Natural killer cell (primary cell): ENCODE data around the gene SFTPA1. TPM values are rescaled to one million over a fixed set of nuclear protein-coding genes. Genes with fewer than 3 reads are reported as not detected.
"Not testable (repeated sequence)": the region's sequence is repeated elsewhere in the genome, so short reads cannot be mapped to it uniquely, and the experiment has no call there.

Source experiments
- ATAC-seq, 3 donors: fragments of 150-1000 bp in 2 of 3; fragments of 200-7000 bp in 1 of 3; cut with Tn5 transposase; 1 replicate in 1 of 3; 2 replicates in 2 of 3; pipeline ENCODE4 v1.10.0; 2021; ENCODE audit warnings: mild to moderate bottlenecking in 2 of 3, moderate library complexity in 2 of 3
- DNase-seq, 2 donors: peaks; one replicate each; pipeline versions ENCODE4 v3.0.0 to v3.0.0-alpha.2; 2013 to 2021; ENCODE audit warnings: mixed read lengths in 1 of 2
- H3K27ac ChIP-seq: one replicate; pipeline ENCODE4 v1.5.1; 2013; ENCODE audit warnings: mild to moderate bottlenecking, low read length
- H3K27me3 ChIP-seq: one replicate; pipeline ENCODE4 v1.6.1; 2013; ENCODE audit warnings: low read length; ENCODE audit not compliant: control insufficient read depth, insufficient read depth
- H3K36me3 ChIP-seq: one replicate; pipeline ENCODE4 v1.6.1; 2013; ENCODE audit warnings: low read length; ENCODE audit not compliant: control insufficient read depth, insufficient read depth
- H3K4me1 ChIP-seq: one replicate; pipeline ENCODE4 v1.6.1; 2013; ENCODE audit warnings: low read length; ENCODE audit not compliant: control insufficient read depth, insufficient read depth
- H3K4me3 ChIP-seq: one replicate; pipeline ENCODE4 v1.5.1; 2013; ENCODE audit warnings: low read length
- H3K9me3 ChIP-seq: one replicate; pipeline ENCODE4 v1.6.1; 2013; ENCODE audit warnings: low read length; ENCODE audit not compliant: control insufficient read depth, insufficient read depth
- H3K27ac Mint-ChIP-seq, 2 donors: one replicate each; pipeline ENCODE4 v1.8.0; 2022; ENCODE audit warnings: mild to moderate bottlenecking in 2 of 2, mixed read lengths in 2 of 2, moderate library complexity in 1 of 2
- H3K27me3 Mint-ChIP-seq, 2 donors: one replicate each; pipeline ENCODE4 v1.8.0; 2022; ENCODE audit warnings: low read depth in 2 of 2, mixed read lengths in 2 of 2
- H3K36me3 Mint-ChIP-seq: one replicate; pipeline ENCODE4 v1.8.0; 2022; ENCODE audit warnings: mixed read lengths
- H3K4me1 Mint-ChIP-seq, 2 donors: one replicate each; pipeline ENCODE4 v1.8.0; 2022; ENCODE audit warnings: mixed read lengths in 2 of 2
- H3K4me3 Mint-ChIP-seq: one replicate; pipeline ENCODE4 v1.8.0; 2022; ENCODE audit warnings: mild to moderate bottlenecking, moderate library complexity, mixed read lengths
- H3K9me3 Mint-ChIP-seq, 2 donors: one replicate each; pipeline ENCODE4 v1.8.0; 2022; ENCODE audit warnings: mixed read lengths in 2 of 2
- WGBS: methylation state at CpG from one replicate; pipeline ENCODE4 v1.1.7; 2013; ENCODE audit warnings: missing lambda C conversion rate; ENCODE audit not compliant: insufficient coverage; 5-methylcytosine and 5-hydroxymethylcytosine counted together
- intact Hi-C: fragments of 100-400 bp; cut with micrococcal nuclease; formaldehyde crosslinking; loops from one replicate; pipeline ENCODE4 v1.14.2; 2022
- total RNA-seq, 4 donors: library from RNA; stranded (reverse); fragments of 120-200 nt in 1 of 4; gene quantifications; one replicate each; pipeline versions ENCODE4 v1.2.3 to v1.2.4, GENCODE V29; 2013 to 2022
- TF ChIP-seq, protein P1 (sequence below): fragments of 200-600 bp; IDR thresholded peaks from one replicate; pipeline ENCODE4 v1.8.0; 2022; ENCODE audit warnings: antibody characterized with exemption

Gene SFTPA1
- total RNA-seq, 3 donors from 2014 or later (not counting 1 experiment from before 2014, with no cell fraction given) = not detected

DNA sequence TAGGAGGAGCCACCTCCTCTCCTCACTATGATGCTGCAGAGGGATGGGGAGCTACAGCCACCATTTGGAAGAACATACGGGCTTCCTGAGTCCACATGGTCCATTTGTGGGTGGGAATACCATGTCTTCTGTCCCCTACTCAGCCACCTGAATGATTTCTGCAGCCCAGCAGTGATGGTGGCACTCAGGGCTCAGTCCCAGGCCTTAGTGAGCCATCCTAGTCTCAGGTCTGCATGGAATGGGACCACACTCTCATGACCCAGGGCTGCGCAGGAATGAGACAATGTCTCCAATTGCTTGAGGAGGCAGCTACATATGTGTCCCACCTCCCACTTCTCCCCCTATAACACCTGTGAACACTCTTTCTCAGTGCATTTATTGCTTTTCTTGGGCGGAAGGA, 4.8 kb downstream of the SFTPA1 start:
- H3K36me3 ChIP-seq = no peaks in the 10 kb centered on the region
- DNase-seq (no peak), ATAC-seq (no peak)
- intact Hi-C loops = no loop called here
- Mint-ChIP-seq H3K36me3 (no peaks in the 10 kb centered on the region), H3K27ac (no peak overlapping the region), H3K4me1 (no peaks in the 10 kb centered on the region), H3K9me3 (no peaks in the 10 kb centered on the region), H3K4me3 (no peak overlapping the region), H3K27me3 (peaks cover 8 to 28% of the 10 kb centered on the region in 2 donors)
- H3K9me3 ChIP-seq = no peaks in the 10 kb centered on the region
- no peak overlapping the region for H3K4me3 ChIP-seq
- TF ChIP-seq, protein P1, sequence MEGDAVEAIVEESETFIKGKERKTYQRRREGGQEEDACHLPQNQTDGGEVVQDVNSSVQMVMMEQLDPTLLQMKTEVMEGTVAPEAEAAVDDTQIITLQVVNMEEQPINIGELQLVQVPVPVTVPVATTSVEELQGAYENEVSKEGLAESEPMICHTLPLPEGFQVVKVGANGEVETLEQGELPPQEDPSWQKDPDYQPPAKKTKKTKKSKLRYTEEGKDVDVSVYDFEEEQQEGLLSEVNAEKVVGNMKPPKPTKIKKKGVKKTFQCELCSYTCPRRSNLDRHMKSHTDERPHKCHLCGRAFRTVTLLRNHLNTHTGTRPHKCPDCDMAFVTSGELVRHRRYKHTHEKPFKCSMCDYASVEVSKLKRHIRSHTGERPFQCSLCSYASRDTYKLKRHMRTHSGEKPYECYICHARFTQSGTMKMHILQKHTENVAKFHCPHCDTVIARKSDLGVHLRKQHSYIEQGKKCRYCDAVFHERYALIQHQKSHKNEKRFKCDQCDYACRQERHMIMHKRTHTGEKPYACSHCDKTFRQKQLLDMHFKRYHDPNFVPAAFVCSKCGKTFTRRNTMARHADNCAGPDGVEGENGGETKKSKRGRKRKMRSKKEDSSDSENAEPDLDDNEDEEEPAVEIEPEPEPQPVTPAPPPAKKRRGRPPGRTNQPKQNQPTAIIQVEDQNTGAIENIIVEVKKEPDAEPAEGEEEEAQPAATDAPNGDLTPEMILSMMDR = no peak
- 76% methylated on average over 3 of the region's 3 CpGs for WGBS
- no peaks in the 10 kb centered on the region for H3K4me1 ChIP-seq
- no peaks in the 10 kb centered on the region for H3K27me3 ChIP-seq
- no peak overlapping the region for H3K27ac ChIP-seq

- TF ChIP-seq, protein P1 = no peak
- no peaks in the 10 kb centered on the region for H3K9me3 ChIP-seq
- Mint-ChIP-seq H3K4me1 (no peaks in the 10 kb centered on the region), H3K27ac (no peak overlapping the region), H3K4me3 (no peak overlapping the region), H3K9me3 (no peaks in the 10 kb centered on the region), H3K27me3 (peaks cover 8 to 28% of the 10 kb centered on the region in 2 donors), H3K36me3 (no peaks in the 10 kb centered on the region)
- H3K36me3 ChIP-seq = no peaks in the 10 kb centered on the region
- H3K4me1 ChIP-seq = no peaks in the 10 kb centered on the region
- DNase-seq (no peak), ATAC-seq (no peak)
- intact Hi-C loops = no loop called here
- H3K27ac ChIP-seq = no peak overlapping the region
- H3K27me3 ChIP-seq = no peaks in the 10 kb centered on the region
- WGBS = no CpG with 5 or more reads among the region's 1 CpG
- H3K4me3 ChIP-seq = no peak overlapping the region
Observed at GRCh38 chr10:79616164-79616563, 5.4 kb downstream of the SFTPA1 start.

DNA sequence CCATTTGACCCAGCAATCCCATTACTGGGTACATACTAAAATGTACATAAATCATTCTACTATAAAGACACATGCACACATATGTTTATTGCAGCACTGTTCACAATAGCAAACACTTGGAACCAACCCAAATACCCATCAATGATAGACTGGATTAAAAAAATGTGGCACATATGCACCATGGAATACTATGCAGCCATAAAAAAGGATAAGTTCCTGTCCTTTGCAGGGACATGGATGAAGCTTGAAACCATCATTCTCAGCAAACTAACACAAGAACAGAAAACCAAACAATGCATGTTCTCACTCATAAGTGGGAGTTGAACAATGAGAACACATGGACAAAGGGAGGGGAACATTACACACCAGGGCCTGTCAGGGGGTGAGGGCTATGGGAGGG, 12.9 kb downstream of the SFTPA1 start:
- H3K27ac Mint-ChIP-seq, H3K27me3 ChIP-seq, H3K9me3 ChIP-seq, H3K4me3 ChIP-seq, H3K27ac ChIP-seq, H3K36me3 Mint-ChIP-seq, DNase-seq, H3K4me1 ChIP-seq, H3K36me3 ChIP-seq, intact Hi-C loops, H3K9me3 Mint-ChIP-seq, H3K4me3 Mint-ChIP-seq, ATAC-seq, H3K4me1 Mint-ChIP-seq: not testable (repeated sequence)
- H3K27me3 Mint-ChIP-seq = peaks cover 11 to 23% of the 10 kb centered on the region in 2 donors

- Histone ChIP-seq H3K9me3 (no peaks in the 10 kb centered on the region), H3K4me1 (no peaks in the 10 kb centered on the region), H3K4me3 (no peak overlapping the region), H3K36me3 (no peaks in the 10 kb centered on the region), H3K27ac (no peak overlapping the region), H3K27me3 (no peaks in the 10 kb centered on the region)
- ATAC-seq = no peak
- TF ChIP-seq, protein P1 = no peak
- Mint-ChIP-seq H3K27me3 (peaks cover 16 to 17% of the 10 kb centered on the region in 2 donors), H3K27ac (no peak overlapping the region), H3K36me3 (no peaks in the 10 kb centered on the region), H3K4me1 (no peaks in the 10 kb centered on the region), H3K4me3 (no peak overlapping the region), H3K9me3 (peaks cover 0 to 2% of the 10 kb centered on the region in 2 donors)
- no peak for DNase-seq
- intact Hi-C loops = no loop called here
- WGBS = 69% methylated on average over 1 of the region's 2 CpGs
Observed at GRCh38 chr10:79627075-79627474, 16.3 kb downstream of the SFTPA1 start.
